GM18505 (cell line): ENCODE data around the gene HCFC2.
"Not testable (repeated sequence)": the region's sequence is repeated elsewhere in the genome, so short reads cannot be mapped to it uniquely, and the experiment has no call there.

Experiments used
- ATAC-seq: cut with Tn5 transposase; IDR thresholded peaks from one replicate; pipeline ENCODE4 v1.9.1; 2021; ENCODE audit not compliant: unreplicated experiment
- POLR2A ChIP-seq: IDR thresholded peaks from 4 replicates; pipeline ENCODE4 v1.6.1; 2011; ENCODE audit warnings: borderline replicate concordance; ENCODE audit not compliant: insufficient read depth, insufficient read length; ENCODE audit errors: extremely low read depth

Gene HCFC2

DNA sequence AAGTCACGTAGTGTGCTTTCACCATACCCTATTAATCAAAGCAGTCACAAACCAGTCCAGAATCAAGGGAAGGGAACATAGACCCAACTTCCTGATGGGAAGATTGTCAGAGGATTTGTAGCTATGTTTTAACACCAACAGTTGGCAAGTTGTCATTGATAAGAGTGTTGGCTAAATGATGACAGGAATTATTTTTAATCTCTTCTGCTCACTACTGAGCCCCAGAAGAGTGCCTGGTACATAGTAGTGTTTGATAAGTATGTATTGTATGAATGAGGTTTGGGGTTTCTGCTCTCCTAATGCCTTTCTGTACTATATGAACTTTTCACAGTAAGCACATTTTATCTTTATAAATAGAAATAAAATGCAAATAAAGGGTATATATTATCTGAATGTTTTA, 14.7 kb downstream of the HCFC2 start:
- no peak for ATAC-seq
- no peak for TF ChIP-seq POLR2A

DNA sequence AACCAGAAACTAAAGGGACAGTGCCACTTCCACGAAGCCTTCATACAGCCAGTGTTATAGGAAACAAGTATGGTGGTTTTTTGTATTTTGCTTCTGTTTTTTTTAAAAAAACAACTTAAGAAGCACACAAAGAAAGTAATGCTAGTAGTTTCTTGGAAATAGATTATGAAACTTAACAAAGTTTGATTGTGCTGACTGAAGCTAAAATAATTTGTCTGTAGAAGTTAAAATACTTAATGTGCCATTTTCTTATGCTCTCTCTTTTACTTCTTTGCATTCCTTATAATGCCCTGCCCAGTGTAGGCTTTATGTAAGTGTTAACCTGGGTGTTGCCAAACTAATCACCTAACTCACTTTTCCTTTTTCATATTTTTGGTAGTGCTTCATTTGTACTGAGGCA, 16.4 kb downstream of the HCFC2 start:
- ATAC-seq, result no peak
- no peak for TF ChIP-seq POLR2A

DNA sequence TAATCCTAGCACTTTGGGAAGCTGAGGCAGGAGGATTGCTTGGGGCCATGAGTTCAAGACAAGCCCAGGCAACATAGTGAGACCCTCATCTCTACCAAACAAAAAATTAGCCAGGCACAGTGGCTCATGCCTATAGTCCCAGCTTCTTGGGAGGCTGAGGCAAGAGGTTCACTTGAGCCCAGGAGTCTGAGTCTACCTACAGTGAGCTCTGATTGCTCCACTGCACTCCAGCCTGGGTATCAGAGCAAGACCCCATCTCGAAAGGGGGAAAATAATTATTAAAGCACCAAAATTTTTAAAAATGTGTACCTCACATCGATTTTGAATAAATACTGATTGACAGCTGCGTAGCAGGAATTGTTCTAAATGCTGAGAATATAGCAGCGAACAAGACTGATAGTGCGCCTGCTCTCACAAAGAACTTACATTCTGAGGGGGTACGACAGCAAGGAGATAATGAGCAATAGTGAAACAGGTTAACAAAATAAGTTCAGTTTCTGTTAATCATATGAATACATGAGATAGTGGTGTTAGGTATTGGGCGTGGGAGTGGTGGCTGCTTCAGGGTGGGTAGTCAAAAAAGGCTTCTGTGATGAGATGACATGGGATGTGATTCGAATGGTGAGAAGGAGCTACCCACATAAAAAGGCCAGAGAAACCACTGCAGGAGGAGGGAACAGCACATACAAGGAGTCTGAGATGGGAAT, 19.6 kb downstream of the HCFC2 start:
- TF ChIP-seq POLR2A, result no peak
- peak; percentile 77 for ATAC-seq

DNA sequence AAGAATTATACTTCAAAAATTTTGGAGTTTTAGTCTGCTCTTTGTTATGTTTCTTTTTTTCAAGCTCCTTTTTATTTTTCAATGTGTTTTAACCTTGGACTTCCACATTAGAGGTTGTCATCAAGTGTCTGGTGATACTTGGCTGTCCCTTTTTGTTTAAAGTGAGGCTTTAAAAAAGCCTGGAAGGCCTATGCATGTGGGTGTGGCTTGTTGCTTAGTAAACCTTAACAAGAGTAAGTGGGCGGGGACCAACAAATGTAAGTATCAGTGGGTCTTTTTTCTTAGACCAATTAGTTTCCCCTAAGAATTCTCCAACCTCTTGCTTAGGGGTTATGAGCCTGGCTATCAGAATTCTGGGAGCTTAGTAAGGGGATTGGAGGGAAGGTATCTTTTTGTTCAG, 26.4 kb downstream of the HCFC2 start:
- ATAC-seq, result no peak
- TF ChIP-seq POLR2A, result no peak

DNA sequence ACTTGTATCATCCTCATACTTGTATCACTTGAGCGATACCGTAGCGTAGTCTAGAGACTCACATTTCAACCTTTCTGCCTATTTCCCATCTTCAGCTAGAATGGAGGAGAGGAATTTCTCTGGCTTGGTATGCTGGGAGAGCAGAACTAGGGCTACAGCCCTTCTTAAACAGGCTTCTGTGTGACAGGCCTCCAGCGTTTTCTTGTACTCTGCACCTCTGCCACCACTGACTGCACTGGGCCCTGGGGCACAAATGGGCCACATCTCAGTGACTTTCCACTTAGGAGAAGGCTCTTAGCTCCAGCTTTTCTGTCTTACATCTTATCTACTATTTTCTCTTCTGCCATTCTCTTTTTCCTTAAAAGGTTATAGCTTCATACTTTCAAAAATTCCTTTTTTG, 26.8 kb downstream of the HCFC2 start:
- no peak for TF ChIP-seq POLR2A
- ATAC-seq, result no peak

DNA sequence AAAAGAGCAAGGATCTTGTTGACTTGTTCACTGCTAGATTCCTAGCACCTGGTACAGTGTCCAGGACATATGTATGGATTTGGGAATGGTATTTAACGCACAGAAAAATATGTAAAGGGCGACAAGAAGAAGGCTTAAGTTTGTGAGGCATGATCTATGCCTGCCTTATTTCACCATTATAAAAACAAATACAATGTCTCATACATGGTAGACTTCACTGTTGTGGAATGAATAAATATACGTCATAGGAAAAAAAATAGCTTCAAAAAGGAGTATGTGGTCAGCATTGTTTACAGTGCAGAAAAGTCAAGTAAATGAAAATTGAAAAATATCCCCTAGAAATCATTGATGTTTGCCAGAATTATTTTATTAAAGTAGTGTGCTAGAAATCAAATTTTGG, 30.0 kb downstream of the HCFC2 start:
- TF ChIP-seq POLR2A, result no peak
- no peak for ATAC-seq

DNA sequence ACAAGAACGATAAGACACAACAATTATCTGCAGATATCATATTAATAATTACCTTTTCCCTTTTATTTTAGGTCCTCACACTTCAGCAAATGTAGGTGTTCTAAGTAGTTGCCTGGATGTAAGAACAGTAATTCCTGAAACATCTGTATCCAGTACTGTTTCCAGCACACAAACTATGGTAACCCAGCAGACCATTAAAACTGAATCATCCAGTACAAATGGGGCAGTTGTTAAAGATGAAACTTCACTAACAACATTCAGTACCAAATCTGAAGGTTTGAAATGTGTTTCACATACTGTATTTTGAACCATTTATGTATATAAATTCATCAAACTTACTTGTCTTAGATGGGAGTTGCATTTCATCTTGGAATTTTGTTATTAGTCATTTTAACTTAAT, 31.0 kb downstream of the HCFC2 start:
- no peak for TF ChIP-seq POLR2A
- ATAC-seq, result no peak

DNA sequence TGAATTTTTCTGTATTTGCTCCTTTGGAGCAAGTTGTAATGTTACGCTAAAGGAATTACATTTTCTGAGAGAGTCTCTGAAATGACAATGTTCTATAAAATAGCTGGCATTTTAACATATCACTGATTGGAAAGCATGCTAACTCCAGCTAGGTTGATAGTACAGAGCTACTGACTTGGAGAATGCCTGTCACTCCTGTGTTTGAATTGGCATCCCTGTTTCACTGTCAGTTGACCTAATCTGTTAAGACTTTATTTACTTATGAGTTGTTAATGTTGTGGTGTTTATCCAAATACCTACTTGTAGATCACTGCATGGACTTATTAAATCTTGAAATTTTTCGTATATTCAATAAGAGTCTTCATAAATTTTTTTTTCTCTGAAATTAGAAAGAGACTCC, 33.6 kb downstream of the HCFC2 start:
- TF ChIP-seq POLR2A, result no peak
- ATAC-seq, result no peak

DNA sequence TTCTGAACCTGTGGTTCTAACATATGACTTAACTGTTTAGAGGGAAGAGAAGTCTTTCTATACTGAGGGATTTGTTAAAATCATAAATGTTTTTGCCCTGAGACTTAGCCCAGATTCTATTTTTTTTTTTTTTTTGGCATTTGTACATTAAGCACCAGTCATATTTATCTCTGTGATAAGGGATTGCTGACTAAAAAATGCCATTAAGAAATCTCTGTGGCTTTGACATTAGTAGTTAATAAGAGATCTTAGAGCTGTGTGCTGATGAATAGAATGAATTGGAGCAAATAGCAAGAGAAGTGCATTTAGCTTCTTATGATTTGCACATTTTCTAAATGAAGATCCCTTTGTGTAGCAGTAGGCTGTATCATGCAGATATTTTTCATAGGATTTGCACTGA, 41.1 kb downstream of the HCFC2 start:
- no peak for ATAC-seq
- TF ChIP-seq POLR2A, result no peak

DNA sequence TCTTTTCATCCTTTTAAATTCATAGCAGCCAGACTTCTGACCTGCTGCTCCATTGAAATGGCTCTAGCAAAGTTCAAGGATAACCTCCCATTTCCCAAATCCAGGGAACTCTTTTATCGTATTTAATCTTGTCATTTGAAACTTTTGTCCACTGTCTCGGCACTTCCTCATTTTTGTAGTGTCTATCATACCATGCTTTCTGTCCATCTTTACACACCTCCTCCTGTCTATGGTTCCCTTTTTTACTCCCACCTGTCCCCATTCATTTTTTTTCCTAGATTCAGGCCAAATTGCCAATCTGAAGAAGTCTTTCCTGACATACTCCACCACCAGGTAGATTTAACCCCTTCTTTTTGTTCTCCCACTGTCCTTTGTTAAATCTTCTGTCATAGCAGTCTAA, 42.6 kb downstream of the HCFC2 start:
- no peak for ATAC-seq
- no peak for TF ChIP-seq POLR2A

DNA sequence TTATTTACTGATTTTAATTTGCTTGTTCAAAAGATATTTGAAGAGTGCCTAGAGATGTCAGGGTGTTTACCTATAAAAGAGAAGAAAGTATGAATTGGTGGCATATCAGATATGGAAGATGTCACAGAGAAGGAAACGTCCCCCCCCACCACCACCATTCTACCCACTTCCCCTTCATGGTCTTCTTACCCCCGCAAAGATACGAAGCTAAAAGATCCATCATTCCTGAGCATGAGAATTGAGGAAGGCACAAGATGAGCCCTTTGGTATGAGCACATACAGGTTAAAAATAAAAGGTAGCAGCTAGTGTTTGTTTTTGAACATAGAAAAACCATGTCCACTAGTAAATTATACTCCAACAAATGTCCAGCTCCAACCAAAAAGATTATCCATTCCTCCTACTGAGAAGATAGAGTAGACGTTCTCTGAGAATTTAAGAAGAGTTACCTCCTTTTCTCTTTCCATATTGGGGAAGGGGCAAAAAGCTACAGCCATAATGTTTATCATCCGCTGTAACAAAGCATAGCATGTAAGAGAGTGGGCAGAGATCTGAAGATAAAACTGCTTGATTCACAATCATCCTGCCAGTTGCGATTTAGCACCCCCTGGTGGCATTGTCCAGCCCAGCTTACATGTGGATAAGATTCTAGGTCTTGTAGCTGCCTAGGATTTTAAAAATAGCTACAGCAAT, 44.6 kb downstream of the HCFC2 start:
- TF ChIP-seq POLR2A, result no peak
- no peak for ATAC-seq

DNA sequence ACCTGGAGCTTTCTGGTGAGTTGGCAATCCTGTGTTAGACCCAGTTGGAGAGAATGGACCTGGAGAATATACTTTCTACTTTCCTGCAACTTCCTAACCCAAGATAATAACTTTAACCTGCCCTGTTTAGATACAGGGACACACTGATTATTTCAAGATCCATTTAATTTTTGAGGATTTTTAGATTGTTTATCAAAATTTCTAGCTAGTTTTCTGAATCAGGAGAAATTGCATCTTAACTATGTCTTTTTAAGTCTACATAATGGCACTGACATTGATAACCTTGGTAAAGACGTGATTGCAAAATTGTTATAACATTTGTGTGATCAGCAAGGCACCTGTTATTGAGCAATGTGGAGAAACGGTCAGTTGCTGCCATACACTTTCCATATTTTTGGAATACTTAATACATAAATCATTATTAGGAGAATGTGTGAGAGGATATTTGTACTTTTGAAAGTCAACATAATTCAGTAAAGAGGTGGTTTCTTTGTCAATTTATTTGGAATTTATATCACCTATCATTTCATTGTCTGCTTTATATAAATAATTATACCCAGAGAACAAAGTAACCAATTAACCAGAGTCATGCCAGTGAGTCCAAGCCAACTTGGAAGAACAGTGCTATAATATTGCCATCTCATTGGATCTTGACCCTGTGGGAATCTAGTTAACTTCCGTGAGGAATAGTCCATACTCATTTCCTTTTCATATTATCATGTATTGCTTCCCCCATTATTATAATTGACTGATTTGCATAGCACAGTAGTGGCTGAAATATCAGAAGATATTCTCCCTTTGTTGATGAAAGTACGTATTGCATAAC, 45.3 kb downstream of the HCFC2 start:
- no peak for ATAC-seq
- no peak for TF ChIP-seq POLR2A

DNA sequence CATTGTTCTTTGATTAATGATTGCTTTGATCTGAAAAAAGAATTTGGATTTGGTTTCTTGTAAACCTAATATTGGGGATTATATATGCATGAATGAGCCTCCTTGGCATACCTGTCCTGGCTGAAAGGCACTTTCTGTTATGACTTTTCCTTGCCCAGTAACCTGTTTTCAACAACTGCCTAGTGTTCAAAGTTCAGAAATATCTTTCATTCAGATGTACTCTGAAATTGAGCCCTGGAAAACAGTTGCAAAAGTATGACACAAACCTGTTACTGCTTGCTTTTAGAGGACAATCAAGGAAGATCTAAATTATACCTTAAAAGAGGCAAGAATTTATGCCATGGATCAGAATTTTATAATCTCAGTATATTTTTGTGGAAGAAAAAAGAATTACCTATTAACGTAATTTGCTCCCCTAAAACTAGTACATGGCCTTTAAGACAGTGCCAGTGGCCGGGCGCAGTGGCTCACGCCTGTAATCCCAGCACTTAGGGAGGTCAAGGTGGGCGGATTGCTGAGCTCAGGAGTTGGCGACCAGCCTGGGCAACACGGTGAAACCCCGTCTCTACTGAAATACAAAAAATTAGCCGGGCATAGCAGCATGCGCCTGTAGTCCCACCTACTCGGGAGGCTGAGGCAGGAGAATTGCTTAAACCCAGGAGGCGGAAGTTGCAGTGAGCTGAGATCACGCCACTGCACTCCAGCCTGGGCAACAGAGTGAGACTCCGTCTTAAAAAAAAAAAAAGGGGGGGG, 50.7 kb downstream of the HCFC2 start:
- ATAC-seq, result not testable (repeated sequence)
